Stimulated activated naive CD8-positive, alpha-beta T cell treated with anti-CD3 and anti-CD28 coated beads, Interleukin-15, Interleukin-2, amounts not matched to agents 100 U/mL and 50 U/mL, for 24 hours (primary cell): ENCODE measurements around the gene PALM.
A peak's percentile ranks its signal among the peaks of the same experiment; 100 is the strongest.
"Not testable (repeated sequence)": the region's sequence is repeated elsewhere in the genome, so short reads cannot be mapped to it uniquely, and the experiment has no call there.

ENCODE experiments used
- ATAC-seq: fragments of 150-1000 bp; cut with Tn5 transposase; one replicate; pipeline ENCODE4 v1.10.0; 2021
- DNase-seq: peaks from one replicate; pipeline ENCODE4 v3.0.0; 2021

Gene PALM

GRCh38 chr19:708154-709143, at the start of gene PALM:
Gene PALM (plus strand): TSS chr19:708935. CDS start chr19:709147, 212 bp downstream.
- ATAC-seq (no peak), DNase-seq (no peak)

DNA sequence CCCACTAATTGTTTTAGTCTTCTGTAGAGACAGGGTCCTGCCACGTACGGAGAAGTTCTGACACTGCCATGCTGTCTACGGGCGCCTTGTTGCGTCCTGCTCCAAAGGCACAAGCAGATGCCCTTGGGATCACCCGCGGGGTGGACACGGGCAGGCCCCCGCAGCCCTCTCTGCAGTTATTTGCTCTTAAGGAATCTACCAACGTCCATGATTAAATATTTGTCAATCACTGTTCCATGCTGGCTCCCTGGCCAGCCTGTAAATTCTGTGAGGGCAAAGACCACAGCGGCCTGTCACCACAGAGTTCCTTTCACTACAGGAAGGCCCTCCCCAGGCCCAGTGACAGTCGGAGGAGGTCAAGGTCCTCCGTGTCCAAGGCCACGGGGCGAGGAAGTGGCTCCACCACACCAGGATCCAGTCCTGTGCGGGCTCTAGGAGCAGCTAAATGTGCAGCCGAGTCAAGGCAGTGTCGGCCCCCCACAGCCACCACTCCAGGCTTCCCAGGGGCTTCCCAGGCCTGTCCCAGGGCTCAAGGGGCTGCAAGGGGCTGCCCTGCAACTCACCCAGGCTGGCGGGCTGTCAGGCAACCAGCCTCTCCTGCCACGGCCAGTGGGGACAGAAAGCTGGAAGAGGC, 47.8 kb upstream of the PALM start:
- no peak for ATAC-seq
- DNase-seq: no peak

GRCh38 chr19:661427-662196, 47.1 kb upstream of the PALM start:
- DNase-seq (peak; percentile 74), ATAC-seq (peak; percentile 48)

DNA sequence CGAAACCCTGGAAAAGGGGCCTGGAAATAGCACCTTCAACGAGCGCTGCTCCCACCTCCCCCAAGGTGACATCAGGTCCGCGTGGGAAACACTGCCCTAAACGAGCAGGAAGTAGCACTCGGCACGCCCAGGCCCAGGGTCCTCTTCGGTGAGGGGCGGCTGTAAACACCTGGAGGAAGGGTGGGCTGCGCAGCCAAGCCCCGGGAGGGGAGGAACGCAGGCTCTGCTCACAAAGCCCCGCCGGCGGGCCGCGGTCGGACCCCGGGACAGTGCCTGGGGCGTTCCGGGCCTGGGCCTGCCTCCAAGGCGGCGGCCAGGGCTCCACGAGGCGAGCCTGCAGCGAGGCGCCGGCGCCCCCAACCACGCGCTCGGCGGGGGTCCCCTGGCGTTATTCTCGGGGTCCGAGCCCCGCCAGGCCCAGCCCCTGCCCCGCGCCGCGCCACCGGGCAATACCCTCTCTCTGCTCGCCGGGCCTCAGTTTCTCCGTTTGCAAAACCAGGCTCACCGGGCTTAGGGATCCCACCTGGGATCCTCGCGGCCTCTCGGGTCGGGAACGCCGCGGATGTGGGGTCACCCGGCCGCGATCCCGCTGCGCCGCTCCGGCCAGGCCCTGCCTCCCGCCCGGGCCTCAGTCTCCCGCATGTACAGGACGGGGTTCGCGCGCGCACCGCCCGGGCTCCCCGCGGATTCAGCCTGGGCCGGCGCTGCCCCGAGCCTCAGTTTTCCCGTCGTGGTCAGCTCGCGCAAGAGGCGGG, 46.4 kb upstream of the PALM start:
- ATAC-seq (peak; percentile 16), DNase-seq (peak; percentile 78)

DNA sequence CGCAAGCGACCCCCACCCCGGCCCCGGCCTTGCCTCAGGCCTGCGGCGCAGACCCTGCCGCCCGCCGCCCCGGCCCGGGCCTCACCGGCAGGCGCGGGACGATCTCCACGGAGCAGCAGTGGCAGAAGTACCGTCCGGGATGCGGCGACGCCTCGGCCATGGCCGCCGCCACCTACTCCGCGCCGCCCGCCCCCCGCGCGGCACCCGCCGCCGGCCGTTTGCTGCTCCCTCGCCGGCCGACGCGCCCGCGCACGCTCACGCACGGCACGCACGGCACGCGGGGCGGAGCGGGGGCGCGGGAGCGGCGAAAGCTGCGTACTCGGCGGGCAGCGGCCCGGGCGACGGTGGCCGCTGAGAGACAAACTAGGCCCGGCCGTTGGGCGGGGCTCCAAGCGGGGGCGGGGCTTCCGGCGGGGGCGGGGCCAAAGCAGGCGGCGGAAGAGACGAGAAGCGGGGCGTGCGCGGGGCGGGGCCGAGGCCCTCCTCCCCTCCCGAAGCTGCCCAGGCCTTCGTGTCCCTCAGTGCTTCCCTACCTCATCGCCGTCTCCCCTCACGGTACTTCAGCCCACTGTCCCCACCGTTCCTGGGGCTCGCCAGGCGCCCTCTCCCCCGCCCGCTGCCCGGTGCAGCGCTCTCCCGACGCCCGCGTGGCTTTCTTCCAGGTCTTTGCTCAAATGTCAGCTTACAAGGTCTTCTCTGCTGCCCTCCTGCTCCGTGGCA, 45.6 kb upstream of the PALM start, which contains the start of gene RNF126:
RNF126 (minus strand) TSS at position 253 of the 720 bp plus-strand sequence; CDS start at position 160, 93 bp downstream.
- DNase-seq: peak; percentile 95
- ATAC-seq: peak; percentile 50

- DNase-seq: no peak
- no peak for ATAC-seq
Measured at GRCh38 chr19:663682-664117, 45.0 kb upstream of the PALM start.

- no peak for ATAC-seq
- DNase-seq: peak; percentile 87
Measured at GRCh38 chr19:664913-665443, 43.8 kb upstream of the PALM start.

DNA sequence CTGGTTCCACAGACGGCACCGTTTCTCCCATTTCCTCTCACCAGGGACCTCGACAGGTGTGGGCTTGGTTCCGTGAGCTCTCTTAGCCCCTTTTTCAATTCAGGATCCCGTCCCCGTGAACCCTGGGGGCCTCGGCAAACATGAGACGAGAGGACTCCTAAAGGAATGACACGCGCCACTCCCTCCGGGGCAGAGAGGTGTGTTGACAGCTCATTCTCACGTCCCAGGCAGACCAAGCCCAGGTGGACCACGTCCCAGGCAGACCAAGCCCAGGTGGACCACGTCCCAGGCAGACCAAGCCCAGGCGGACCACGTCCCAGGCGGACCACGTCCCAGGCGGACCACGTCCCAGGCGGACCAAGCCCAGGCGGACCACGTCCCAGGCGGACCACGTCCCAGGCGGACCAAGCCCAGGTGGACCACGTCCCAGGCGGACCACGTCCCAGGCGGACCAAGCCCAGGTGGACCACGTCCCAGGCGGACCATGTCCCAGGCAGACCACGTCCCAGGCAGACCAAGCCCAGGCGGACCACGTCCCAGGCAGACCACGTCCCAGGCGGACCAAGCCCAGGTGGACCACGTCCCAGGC, 41.7 kb upstream of the PALM start:
- not testable (repeated sequence) for ATAC-seq, DNase-seq

DNA sequence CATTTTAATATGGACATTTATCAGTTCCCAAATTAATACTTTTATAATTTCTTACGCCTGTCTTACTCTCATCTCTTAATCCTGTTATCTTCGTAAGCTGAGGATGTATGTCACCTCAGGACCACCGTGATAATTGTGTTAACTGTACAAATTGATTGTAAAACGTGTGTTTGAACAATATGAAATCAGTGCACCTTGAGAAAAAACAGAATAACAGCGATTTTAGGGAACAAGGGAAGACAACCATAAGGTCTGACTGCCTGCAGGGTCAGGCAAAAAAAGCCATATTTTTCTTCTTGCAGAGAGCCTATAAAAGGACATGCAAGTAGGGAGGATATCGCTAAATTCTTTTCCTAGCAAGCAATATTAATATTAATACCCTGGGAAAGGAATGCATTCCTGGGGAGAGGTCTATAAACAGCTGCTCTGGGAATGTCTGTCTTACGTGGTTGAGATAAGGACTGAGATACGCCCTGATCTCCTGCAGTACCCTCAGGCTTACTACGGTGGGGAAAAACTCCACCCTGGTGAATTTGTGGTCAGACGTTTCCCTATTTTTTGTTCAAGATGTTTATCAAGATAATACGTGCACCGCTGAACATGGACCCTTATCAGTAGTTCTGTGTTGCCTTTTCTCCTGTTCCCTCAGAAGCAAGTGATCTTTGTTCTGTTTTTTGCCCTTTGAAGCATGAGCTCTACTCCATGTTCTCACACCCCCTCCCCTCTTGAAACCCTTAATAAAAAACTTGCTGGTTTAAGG, 39.9 kb upstream of the PALM start:
- ATAC-seq, DNase-seq: not testable (repeated sequence)

- peak; percentile 31 for ATAC-seq
- no peak for DNase-seq
Measured at GRCh38 chr19:670609-671075, 38.1 kb upstream of the PALM start.

DNA sequence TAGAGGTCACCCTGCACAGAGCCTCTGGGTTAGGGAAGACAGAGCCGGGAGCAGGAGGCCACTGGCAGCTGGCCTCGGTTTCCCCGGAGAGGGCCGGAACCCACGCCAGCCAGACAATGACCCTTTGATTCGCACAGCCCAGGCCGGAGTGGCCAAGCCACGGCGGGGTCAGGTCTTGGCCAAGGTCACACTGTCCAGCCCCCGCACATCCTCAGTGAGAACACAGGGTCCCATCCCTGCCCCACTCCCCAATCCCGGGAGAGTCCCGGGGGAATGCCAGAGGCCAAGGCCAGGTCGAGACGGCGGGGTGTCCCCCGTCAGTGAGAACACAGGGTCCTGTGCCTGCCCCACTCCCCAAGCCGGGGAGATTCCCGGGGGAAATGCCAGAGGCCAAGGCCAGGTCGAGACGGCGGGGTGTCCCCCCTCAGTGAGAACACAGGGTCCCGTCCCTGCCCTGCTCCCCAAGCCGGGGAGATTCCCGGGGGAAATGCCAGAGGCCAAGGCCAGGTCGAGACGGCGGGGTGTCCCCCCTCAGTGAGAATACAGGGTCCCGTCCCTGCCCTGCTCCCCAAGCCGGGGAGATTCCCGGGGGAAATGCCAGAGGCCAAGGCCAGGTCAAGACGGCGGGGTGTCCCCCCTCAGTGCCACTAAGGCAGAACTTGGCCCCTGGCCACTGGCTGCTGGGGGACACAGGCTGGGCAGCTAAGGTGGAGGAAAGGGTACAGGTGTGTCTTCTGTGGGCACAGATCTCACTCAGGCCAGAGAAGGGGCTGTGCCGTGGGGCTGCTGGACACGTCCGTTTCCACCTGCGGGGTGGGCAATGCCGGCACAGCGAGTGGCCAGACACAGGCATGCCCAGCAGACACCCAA, 34.2 kb upstream of the PALM start:
- no peak for ATAC-seq
- no peak for DNase-seq

- ATAC-seq: no peak
- DNase-seq: no peak
Measured at GRCh38 chr19:676007-676338, 32.8 kb upstream of the PALM start.

DNA sequence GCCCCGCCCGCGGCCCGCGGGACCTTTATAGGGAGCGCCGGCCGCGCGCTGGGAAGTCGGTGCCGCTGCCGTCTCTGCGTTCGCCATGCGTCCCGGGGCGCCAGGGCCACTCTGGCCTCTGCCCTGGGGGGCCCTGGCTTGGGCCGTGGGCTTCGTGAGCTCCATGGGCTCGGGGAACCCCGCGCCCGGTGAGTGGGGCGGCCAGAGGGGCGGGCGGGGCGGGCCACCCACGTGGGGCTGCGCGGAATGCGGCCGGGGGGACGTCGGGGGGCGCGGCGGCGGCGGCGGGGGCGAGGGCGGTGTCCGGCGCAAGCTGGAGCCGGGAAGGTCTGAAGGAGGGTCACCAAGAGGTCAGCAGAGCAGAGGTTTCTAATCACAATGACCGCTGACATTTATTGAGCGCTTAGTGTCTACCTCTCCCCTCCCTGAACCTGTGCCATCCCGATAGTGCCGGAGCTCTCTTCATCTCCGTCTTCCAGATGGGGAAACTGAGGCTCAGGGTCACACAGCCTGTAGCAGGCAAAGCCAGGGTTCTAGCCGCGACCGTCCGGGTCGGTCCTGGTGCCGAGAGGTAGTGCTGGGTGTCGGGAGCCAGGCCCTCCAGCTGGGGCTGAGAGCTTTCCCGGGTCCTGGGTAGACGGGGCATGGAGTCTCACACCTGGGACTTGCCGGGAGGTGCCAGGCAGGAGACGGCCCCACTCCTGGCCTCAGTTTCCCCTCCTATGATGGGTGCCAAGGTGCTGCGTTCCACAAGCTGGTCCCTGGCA, 32.2 kb upstream of the PALM start, which contains the start of gene FSTL3:
FSTL3 (plus strand) TSS at position 54 of the 767 bp plus-strand sequence; CDS start at position 86, 32 bp downstream.
- ATAC-seq (no peak), DNase-seq (no peak)

- DNase-seq (no peak), ATAC-seq (no peak)
Measured at GRCh38 chr19:677201-677600, 31.5 kb upstream of the PALM start.

DNA sequence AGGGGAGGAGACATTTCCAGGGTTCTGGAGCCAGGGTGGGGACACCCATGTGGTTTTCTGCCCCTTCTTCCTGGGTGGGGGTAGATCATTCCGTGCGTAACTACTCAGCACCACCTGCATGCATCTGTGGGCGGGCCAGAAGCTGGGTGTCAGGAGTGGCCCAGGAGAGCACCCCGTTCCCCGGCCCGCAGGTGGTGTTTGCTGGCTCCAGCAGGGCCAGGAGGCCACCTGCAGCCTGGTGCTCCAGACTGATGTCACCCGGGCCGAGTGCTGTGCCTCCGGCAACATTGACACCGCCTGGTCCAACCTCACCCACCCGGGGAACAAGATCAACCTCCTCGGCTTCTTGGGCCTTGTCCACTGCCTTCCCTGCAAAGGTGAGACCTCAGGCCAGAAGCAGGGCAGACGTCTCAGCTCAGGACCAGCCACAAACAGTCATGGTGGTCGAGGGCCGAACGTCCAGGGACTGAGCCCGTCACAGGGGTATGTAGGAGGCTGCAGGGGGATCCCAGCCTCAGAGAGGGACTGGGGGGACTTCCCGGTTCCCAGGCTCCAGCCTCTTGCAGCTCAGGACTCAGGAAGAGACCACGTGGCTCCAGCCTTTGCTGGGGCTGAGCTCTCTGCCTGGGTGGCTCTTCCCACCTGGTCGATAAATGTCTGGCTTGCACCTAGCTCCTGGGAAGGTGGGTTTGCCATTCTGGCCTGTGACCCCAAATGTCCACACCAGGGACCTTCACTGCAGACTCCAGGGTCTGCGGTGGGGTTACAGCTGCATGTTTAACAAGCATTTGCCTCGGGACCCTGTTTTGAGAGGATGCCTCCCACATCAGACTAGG, 30.9 kb upstream of the PALM start:
- no peak for ATAC-seq
- no peak for DNase-seq

DNA sequence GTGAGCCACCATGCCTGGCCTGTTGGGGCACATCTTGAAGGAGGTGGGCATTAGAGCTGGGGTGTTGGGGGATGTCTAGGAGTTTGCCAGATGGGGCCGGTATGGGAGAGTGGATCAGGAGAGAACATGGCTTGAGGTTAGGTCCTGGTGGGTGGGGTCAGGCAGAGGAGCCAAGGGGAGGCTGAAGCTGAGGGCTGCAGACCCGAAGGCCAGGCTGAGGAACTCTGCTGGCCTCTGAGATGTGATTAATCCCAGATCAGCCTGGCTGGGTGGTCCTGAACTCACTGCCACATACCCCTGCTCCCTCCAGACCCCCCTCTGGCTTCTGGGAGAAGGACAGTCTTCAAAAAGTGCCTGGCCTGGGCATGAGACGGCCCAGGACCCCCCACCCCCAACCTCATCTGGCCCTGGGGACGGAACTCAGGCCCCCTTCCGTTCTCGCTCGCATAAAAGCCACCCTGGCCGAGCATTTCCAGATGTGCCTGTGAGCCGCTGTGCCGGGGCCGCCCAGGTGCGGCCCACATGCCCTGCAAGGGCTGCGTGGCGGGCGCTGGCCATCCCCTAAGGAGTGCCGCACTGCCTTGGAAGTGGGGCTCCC, 29.8 kb upstream of the PALM start:
- no peak for DNase-seq
- ATAC-seq: no peak
